K562 (cell line): ENCODE measurements around the gene UBE2Q1. TPM values are rescaled to one million over a fixed set of nuclear protein-coding genes. Genes with fewer than 3 reads are reported as not detected.

Source experiments
- ATF7 ChIP-seq: fragments of 450-650 bp; IDR thresholded peaks from 2 replicates; pipeline ENCODE4 v1.7.1; 2014; ENCODE audit warnings: mild to moderate bottlenecking, moderate library complexity
- E2F1 ChIP-seq: sonication (generic); formaldehyde crosslinking; IDR thresholded peaks from 2 replicates; pipeline ENCODE4 v1.8.1; 2023; ENCODE audit warnings: mild to moderate bottlenecking, missing genetic modification reagents, moderate library complexity
- ELK3 ChIP-seq: fragments of 450-650 bp; formaldehyde crosslinking; IDR thresholded peaks from 2 replicates; pipeline ENCODE4 v1.4.0; 2020; ENCODE audit warnings: mild to moderate bottlenecking
- ETV6 ChIP-seq, 3 experiments: fragments of 150-350 bp in 1 of 3; sonication (generic) in 1 of 3; formaldehyde crosslinking in 1 of 3; IDR thresholded peaks; 2 replicates each; pipeline versions ENCODE4 v1.6.1 to v1.8.0; 2014 to 2022; ENCODE audit warnings: borderline replicate concordance in 2 of 3, low read depth in 2 of 3, antibody characterized with exemption in 1 of 3, low read length in 1 of 3, mild to moderate bottlenecking in 1 of 3, missing genetic modification reagents in 1 of 3
- GTF2E2 ChIP-seq: fragments of 200-800 bp; sonication (Bioruptor generic); IDR thresholded peaks from 2 replicates; pipeline ENCODE4 v1.6.1; 2016; ENCODE audit warnings: missing genetic modification characterization, missing compliant biosample characterization
- JUND ChIP-seq, 2 experiments: IDR thresholded peaks; 2 replicates in 1 of 2; 3 replicates in 1 of 2; pipeline ENCODE4 v1.6.1; 2011; ENCODE audit warnings: borderline replicate concordance in 2 of 2, low read depth in 2 of 2, low read length in 2 of 2, improper control_type of control experiment in 1 of 2, missing biosample characterization in 1 of 2, missing genetic modification characterization in 1 of 2, missing genetic modification reagents in 1 of 2
- LARP7 ChIP-seq: fragments of 450-650 bp; IDR thresholded peaks from 2 replicates; pipeline ENCODE4 v1.6.1; 2016
- NCOA6 ChIP-seq: fragments of 450-650 bp; IDR thresholded peaks from 2 replicates; pipeline ENCODE4 v1.6.1; 2017; ENCODE audit warnings: mild to moderate bottlenecking
- NR2F6 ChIP-seq: fragments of 450-650 bp; formaldehyde crosslinking; IDR thresholded peaks from 2 replicates; pipeline ENCODE4 v1.4.0; 2020; ENCODE audit warnings: mild to moderate bottlenecking
- RBM39 ChIP-seq: fragments of 200-400 bp; formaldehyde crosslinking; optimal IDR thresholded peaks from 2 replicates; pipeline ENCODE3; 2018; ENCODE audit warnings: low read depth, low read length
- SMARCA5 ChIP-seq: fragments of 450-650 bp; IDR thresholded peaks from 2 replicates; pipeline ENCODE4 v1.6.1; 2016
- SPI1 ChIP-seq: IDR thresholded peaks from 2 replicates; pipeline ENCODE4 v1.6.1; 2011; ENCODE audit warnings: low read depth, low read length, control low read depth, borderline replicate concordance
- TFAM ChIP-seq: fragments of 250-450 bp; sonication (Bioruptor Pico); conservative IDR thresholded peaks from 2 replicates; pipeline ENCODE4 v1.5.0; 2021; ENCODE audit warnings: mild to moderate bottlenecking, moderate library complexity
- VEZF1 ChIP-seq: fragments of 200-800 bp; sonication (Bioruptor generic); IDR thresholded peaks from 2 replicates; pipeline ENCODE4 v1.6.1; 2017; ENCODE audit warnings: missing genetic modification characterization, missing compliant biosample characterization
- ZNF280A ChIP-seq: fragments of 450-650 bp; IDR thresholded peaks from 2 replicates; pipeline ENCODE4 v1.6.1; 2018; ENCODE audit warnings: mild to moderate bottlenecking, low read depth; ENCODE audit not compliant: partially characterized antibody
- ZNF592 ChIP-seq: fragments of 450-650 bp; IDR thresholded peaks from 2 replicates; pipeline ENCODE4 v1.6.1; 2017; ENCODE audit warnings: antibody characterized with exemption, mild to moderate bottlenecking
- ZNF785 ChIP-seq: fragments of 250-450 bp; sonication (Bioruptor Pico); IDR thresholded peaks from 2 replicates; pipeline ENCODE4 v1.4.0; 2020; ENCODE audit warnings: mild to moderate bottlenecking
- polyA plus RNA-seq, 8 experiments: library from polyadenylated mRNA; depleted of rRNA in 4 of 8; stranded (reverse) in 5 of 8; unstranded in 3 of 8; fragments of >200 nt; fragmentation: Nextera tagmentation in 2 of 8; fragmentation: Illumina TruSeq in 1 of 8; extraction: Ambion mirVana in 2 of 8; extraction: Trizol in 1 of 8; gene quantifications; 2 replicates each; pipeline versions ENCODE4 v1.2.1 to v1.2.3, GENCODE V29; 2011 to 2014; ENCODE audit warnings: inconsistent platforms in 1 of 8, missing spikeins in 1 of 8
- total RNA-seq, 7 experiments: library from RNA; depleted of rRNA in 6 of 7; stranded (reverse); fragments of >200 nt in 6 of 7; fragmentation: Illumina TruSeq in 2 of 7; extraction: Trizol in 2 of 7; gene quantifications; 2 replicates each; pipeline versions ENCODE4 v1.2.1 to v1.2.3, GENCODE V29; 2011 to 2021; ENCODE audit warnings: low replicate concordance in 1 of 7

The UBE2Q1 gene
- total and polyA plus RNA-seq, 9 of the 15 experiments (the other 6 are each of a cell fraction or from before 2014, with no cell fraction given), result 8.0 to 58.8 (median 27.6) TPM

- TF ChIP-seq NCOA6 (peak; percentile 94), E2F1 (peak; percentile 91), JUND (IDR thresholded peaks at IDR 0.05; ENCODE audit: borderline replicate concordance, low read depth, low read length) (peak; percentile 41; the same call in 1 of the 2 replicates), JUND (tag; IDR thresholded peaks at IDR 0.05; ENCODE audit: borderline replicate concordance, low read depth, low read length) (peak; percentile 42; the same call in 2 of the 3 replicates), VEZF1 (peak; percentile 100), LARP7 (no peak), NR2F6 (CRISPR knock-in tag) (no peak), GTF2E2 (tag) (no peak), ZNF785 (CRISPR knock-in tag) (no peak), ELK3 (CRISPR knock-in tag) (no peak; the same call in 1 of the 2 replicates), SMARCA5 (peak; percentile 90), TFAM (CRISPR knock-in tag) (no peak), SPI1 (no peak), RBM39 (no peak), ETV6 (IDR thresholded peaks at IDR 0.05; ENCODE audit: borderline replicate concordance in 1 of 2, low read depth in 2 of 2, low read length in 1 of 2) (no peak), ETV6 (CRISPR knock-in tag; IDR thresholded peaks at IDR 0.05; ENCODE audit: borderline replicate concordance) (peak; percentile 93; the same call in 1 of the 2 replicates), ZNF592 (peak; percentile 88), ZNF280A (no peak), ATF7 (peak; percentile 86)
Observed at GRCh38 chr1:154558720-154559465, 431 bp upstream of the UBE2Q1 start (continued).
